Transverse colon (tissue), 4 donors: ENCODE data around the gene LIN37. TPM values are rescaled to one million over a fixed set of nuclear protein-coding genes. Genes with fewer than 3 reads are reported as not detected.

ENCODE experiments used
- DNase-seq: peaks from one replicate; pipeline ENCODE4 v3.0.0-alpha.2; 2019
- H3K27ac ChIP-seq, 4 donors: fragments of 200-600 bp; sonication (generic); 2 replicates each; pipeline ENCODE4 v1.5.1; 2016 to 2018; ENCODE audit warnings: inconsistent platforms in 4 of 4
- H3K27me3 ChIP-seq: fragments of 200-600 bp; sonication (generic); 2 replicates; pipeline ENCODE4 v1.5.1; 2017; ENCODE audit warnings: inconsistent platforms
- H3K36me3 ChIP-seq, 4 donors: fragments of 200-600 bp; sonication (generic); 2 replicates each; pipeline ENCODE4 v1.5.1; 2017 to 2019; ENCODE audit warnings: inconsistent platforms in 4 of 4
- H3K4me1 ChIP-seq, 4 donors: fragments of 200-600 bp; sonication (generic); 2 replicates each; pipeline ENCODE4 v1.5.1; 2017 to 2020; ENCODE audit warnings: inconsistent platforms in 4 of 4
- H3K4me3 ChIP-seq, 4 donors: fragments of 200-600 bp; sonication (generic); 1 replicate in 1 of 4; 2 replicates in 3 of 4; pipeline versions ENCODE4 v1.5.1 to v1.6.1; 2017 to 2019; ENCODE audit warnings: inconsistent platforms in 4 of 4
- H3K9me3 ChIP-seq, 2 donors: fragments of 200-600 bp; sonication (generic); 2 replicates each; pipeline ENCODE4 v1.5.1; 2017 to 2019; ENCODE audit warnings: inconsistent platforms in 2 of 2
- EP300 ChIP-seq: sonication (generic); formaldehyde crosslinking; IDR thresholded peaks from one replicate; pipeline ENCODE4 v1.6.1; 2017; ENCODE audit warnings: antibody characterized with exemption, low read depth
- POLR2A ChIP-seq: fragments of 450-650 bp; IDR thresholded peaks from one replicate; pipeline ENCODE4 v1.6.1; 2016; ENCODE audit warnings: antibody characterized with exemption, mild to moderate bottlenecking, moderate library complexity
- POLR2AphosphoS5 ChIP-seq, 3 donors: sonication (generic); formaldehyde crosslinking; IDR thresholded peaks; one replicate each; pipeline ENCODE4 v1.6.1; 2016; ENCODE audit warnings: antibody characterized with exemption in 3 of 3
- WGBS, 2 donors: methylation state at CpG; one replicate each; pipeline ENCODE4 v1.1.5; 2018; ENCODE audit warnings: low coverage in 1 of 2; 5-methylcytosine and 5-hydroxymethylcytosine counted together
- in situ Hi-C, 4 donors: fragments of 200-750 bp; cut with MboI; loops; one replicate each; pipeline versions ENCODE4 v1.15.0 to v1.15.1; 2017; ENCODE audit warnings: low sequenced_read_pairs in 3 of 4, low pct_ligation_motif_present in 1 of 4, low pct_unique_long_range_greater_than_20kb in 1 of 4
- intact Hi-C: fragments of 100-400 bp; cut with DNase I; formaldehyde crosslinking; loops from one replicate; pipeline ENCODE4 v1.15.1; 2023; ENCODE audit warnings: low total_unique reads
- total RNA-seq, 4 donors: library from RNA; depleted of rRNA; stranded (reverse); fragments of >200 nt; gene quantifications; one replicate each; pipeline ENCODE4 v1.1.0, GENCODE V29; 2016
- TF ChIP-seq, protein P1 (sequence below), 5 experiments: fragments of 200-600 bp in 3 of 5; fragments of 450-650 bp in 2 of 5; sonication (generic) in 3 of 5; IDR thresholded peaks; 1 replicate in 2 of 5; 2 replicates in 3 of 5; pipeline ENCODE4 v1.5.1; 2016 to 2017; ENCODE audit warnings: antibody characterized with exemption in 5 of 5, inconsistent platforms in 3 of 5, mild to moderate bottlenecking in 2 of 5, moderate library complexity in 1 of 5

LIN37 gene
- total RNA-seq, 4 donors from 2014 or later, result 10.5 to 41.1 (median 15.8) TPM

DNA sequence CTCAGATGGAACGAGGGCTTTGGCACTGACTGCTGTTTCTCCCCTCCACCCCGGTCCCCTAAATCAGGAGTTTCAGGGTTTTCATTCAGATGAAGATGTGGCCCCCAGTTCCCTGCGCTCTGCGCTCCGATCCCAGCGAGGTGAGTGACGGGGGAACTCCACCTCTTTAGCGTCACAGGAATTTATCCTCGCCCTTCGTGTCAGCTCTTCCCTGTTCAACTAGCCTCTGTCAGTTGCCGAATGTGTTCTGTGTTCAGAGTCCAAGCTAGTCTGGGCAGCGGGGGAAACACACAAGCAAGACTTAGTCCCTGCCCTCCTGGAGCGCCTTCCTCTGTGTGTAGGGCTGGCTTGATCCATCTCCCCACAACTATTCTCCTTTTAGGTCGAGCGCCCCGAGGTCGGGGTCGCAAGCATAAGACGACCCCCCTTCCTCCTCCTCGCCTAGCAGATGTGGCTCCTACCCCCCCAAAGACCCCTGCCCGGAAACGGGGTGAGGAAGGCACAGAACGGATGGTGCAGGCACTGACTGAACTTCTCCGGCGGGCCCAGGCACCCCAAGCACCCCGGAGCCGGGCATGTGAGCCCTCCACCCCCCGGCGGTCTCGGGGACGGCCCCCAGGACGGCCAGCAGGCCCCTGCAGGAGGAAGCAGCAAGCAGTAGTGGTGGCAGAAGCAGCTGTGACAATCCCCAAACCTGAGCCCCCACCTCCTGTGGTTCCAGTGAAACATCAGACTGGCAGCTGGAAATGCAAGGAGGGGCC is 28.8 kb upstream of the LIN37 start:
- Histone ChIP-seq H3K9me3 (no peaks in the 10 kb centered on the region), H3K36me3 (peaks cover 0 to 30% (median 12%) of the 10 kb centered on the region in 4 donors), H3K4me3 (peak overlapping the region in 1 of 4 donors; percentile 81), H3K27ac (no peak overlapping the region), H3K4me1 (peaks cover 18 to 28% (median 24%) of the 10 kb centered on the region in 4 donors), H3K27me3 (no peaks in the 10 kb centered on the region)
- no peak for DNase-seq
- in situ Hi-C loops (no loop called here), intact Hi-C loops (loop anchor here (10.0 kb wide), 1 partner anchor 175 kb away; the partner anchor contains the start of gene TMEM147)
- TF ChIP-seq POLR2A (no peak), EP300 (no peak), POLR2AphosphoS5 (IDR thresholded peaks at IDR 0.05) (no peak)
- TF ChIP-seq, protein P1, sequence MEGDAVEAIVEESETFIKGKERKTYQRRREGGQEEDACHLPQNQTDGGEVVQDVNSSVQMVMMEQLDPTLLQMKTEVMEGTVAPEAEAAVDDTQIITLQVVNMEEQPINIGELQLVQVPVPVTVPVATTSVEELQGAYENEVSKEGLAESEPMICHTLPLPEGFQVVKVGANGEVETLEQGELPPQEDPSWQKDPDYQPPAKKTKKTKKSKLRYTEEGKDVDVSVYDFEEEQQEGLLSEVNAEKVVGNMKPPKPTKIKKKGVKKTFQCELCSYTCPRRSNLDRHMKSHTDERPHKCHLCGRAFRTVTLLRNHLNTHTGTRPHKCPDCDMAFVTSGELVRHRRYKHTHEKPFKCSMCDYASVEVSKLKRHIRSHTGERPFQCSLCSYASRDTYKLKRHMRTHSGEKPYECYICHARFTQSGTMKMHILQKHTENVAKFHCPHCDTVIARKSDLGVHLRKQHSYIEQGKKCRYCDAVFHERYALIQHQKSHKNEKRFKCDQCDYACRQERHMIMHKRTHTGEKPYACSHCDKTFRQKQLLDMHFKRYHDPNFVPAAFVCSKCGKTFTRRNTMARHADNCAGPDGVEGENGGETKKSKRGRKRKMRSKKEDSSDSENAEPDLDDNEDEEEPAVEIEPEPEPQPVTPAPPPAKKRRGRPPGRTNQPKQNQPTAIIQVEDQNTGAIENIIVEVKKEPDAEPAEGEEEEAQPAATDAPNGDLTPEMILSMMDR (IDR thresholded peaks at IDR 0.05), result no peak
- WGBS, 2 donors, result 85 to 87% methylated on average over 8 to 32 of the region's 32 CpGs

DNA sequence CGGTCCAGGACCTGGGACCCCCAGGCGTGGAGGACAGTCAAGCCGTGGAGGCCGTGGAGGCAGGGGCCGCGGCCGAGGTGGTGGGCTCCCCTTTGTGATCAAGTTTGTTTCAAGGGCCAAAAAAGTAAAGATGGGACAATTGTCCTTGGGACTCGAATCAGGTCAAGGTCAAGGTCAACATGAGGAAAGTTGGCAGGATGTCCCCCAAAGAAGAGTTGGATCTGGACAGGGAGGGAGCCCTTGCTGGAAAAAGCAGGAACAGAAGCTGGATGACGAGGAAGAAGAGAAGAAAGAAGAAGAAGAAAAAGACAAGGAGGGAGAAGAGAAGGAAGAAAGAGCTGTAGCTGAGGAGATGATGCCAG is 28.2 kb upstream of the LIN37 start:
- Histone ChIP-seq H3K9me3 (no peaks in the 10 kb centered on the region), H3K4me1 (peaks cover 17 to 28% (median 23%) of the 10 kb centered on the region in 4 donors), H3K4me3 (no peak overlapping the region), H3K36me3 (peaks cover 0 to 35% (median 15%) of the 10 kb centered on the region in 4 donors), H3K27me3 (no peaks in the 10 kb centered on the region), H3K27ac (no peak overlapping the region)
- intact Hi-C loops, result no loop called here
- WGBS, 2 donors, result 94 to 100% methylated on average over 1 to 9 of the region's 9 CpGs
- no peak for DNase-seq
- in situ Hi-C loops, result no loop called here
- TF ChIP-seq POLR2AphosphoS5 (IDR thresholded peaks at IDR 0.05), result no peak
- no peak for TF ChIP-seq POLR2A
- no peak for TF ChIP-seq EP300
- TF ChIP-seq, protein P1 (IDR thresholded peaks at IDR 0.05), result no peak

DNA sequence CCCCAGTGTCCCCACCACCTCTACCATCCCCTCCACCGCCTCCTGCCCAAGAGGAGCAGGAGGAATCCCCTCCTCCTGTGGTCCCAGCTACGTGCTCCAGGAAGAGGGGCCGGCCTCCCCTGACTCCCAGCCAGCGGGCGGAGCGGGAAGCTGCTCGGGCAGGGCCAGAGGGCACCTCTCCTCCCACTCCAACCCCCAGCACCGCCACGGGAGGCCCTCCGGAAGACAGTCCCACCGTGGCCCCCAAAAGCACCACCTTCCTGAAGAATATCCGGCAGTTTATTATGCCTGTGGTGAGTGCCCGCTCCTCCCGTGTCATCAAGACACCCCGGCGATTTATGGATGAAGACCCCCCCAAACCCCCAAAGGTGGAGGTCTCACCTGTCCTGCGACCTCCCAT is 27.7 kb upstream of the LIN37 start:
- Histone ChIP-seq H3K4me1 (peaks cover 12 to 23% (median 18%) of the 10 kb centered on the region in 4 donors), H3K27ac (no peak overlapping the region), H3K4me3 (no peak overlapping the region), H3K9me3 (no peaks in the 10 kb centered on the region), H3K27me3 (no peaks in the 10 kb centered on the region), H3K36me3 (peaks cover 0 to 40% (median 18%) of the 10 kb centered on the region in 4 donors)
- no peak for DNase-seq
- WGBS, 2 donors, result 94% methylated on average over 16 of the region's 17 CpGs; no CpG with 5 or more reads in 1 of the 2 donors
- TF ChIP-seq EP300, result no peak
- no peak for TF ChIP-seq POLR2AphosphoS5 (IDR thresholded peaks at IDR 0.05)
- TF ChIP-seq, protein P1 (IDR thresholded peaks at IDR 0.05), result no peak
- no peak for TF ChIP-seq POLR2A
- in situ Hi-C loops, result no loop called here
- intact Hi-C loops, result no loop called here

DNA sequence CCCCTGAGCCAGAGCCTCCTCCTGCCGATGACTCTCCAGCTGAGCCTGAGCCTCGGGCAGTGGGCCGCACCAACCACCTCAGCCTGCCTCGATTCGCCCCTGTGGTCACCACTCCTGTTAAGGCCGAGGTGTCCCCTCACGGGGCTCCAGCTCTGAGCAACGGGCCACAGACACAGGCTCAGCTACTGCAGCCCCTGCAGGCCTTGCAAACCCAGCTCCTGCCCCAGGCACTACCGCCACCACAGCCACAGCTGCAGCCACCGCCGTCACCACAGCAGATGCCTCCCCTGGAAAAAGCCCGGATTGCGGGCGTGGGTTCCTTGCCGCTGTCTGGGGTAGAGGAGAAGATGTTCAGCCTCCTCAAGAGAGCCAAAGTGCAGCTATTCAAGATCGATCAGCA is 27.0 kb upstream of the LIN37 start:
- in situ Hi-C loops (no loop called here), intact Hi-C loops (no loop called here)
- H3K4me3 ChIP-seq, result no peak overlapping the region
- H3K27me3 ChIP-seq, result no peaks in the 10 kb centered on the region
- H3K9me3 ChIP-seq, result no peaks in the 10 kb centered on the region
- no peak overlapping the region for H3K27ac ChIP-seq
- peaks cover 7 to 16% (median 12%) of the 10 kb centered on the region in 4 donors for H3K4me1 ChIP-seq
- DNase-seq, result no peak
- TF ChIP-seq, protein P1 (IDR thresholded peaks at IDR 0.05), result no peak
- TF ChIP-seq POLR2AphosphoS5 (IDR thresholded peaks at IDR 0.05) (no peak), POLR2A (no peak), EP300 (no peak)
- H3K36me3 ChIP-seq, result peaks cover 0 to 48% (median 21%) of the 10 kb centered on the region in 4 donors
- WGBS, 2 donors, result 92 to 97% methylated on average over 2 to 13 of the region's 16 CpGs
